ENCODE data around the gene EFNA1.

The EFNA1 gene

DNA sequence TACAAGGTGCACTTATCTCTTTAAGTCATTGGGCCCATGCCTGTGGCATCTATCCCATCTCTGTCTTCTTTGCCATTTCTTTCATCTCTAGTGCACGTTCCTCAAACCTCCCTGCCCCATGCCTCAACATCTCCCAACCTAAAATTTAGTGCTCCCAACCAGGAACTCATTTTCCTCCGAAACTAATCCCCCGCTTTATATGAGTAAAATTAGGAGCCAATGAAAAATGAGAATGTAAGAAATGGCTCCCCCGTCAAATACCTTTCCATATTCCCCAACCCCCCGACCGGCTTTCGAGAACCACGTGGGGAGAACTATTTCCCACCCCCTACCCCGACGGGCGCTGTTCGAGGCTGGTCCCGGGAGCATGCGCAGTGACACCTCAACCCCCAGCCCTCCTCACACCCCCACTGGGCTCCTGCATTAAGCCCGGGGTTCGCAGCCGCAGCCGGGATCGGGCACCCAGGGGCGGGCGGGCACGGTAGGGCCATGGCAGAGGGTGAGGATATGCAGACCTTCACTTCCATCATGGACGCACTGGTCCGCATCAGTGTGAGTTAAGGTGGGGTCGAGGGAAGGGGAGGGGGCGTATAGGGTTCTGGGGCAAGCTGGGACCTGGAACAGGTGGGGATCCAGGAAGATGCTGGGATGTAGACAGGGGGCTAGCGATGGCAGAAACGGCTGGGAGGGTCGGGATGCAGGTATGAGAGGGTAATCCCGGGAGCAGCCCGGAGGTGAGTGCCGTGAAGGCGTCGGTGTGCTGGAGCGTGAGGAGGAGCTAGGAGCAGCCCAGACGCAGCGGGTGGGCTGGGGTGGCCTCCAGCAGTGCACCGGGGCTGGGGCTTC is 46.0 kb downstream of the EFNA1 start, which contains the start of gene TRIM46 (continued):
- peak; percentile 18; the same call in 1 of the 2 replicates for TF ChIP-seq ZNF610 (tag by site-specific recombination; IDR thresholded peaks at IDR 0.05; ENCODE audit: borderline replicate concordance)
- no peak for TF ChIP-seq ZFP37 (tag by site-specific recombination; IDR thresholded peaks at IDR 0.05)
- TF ChIP-seq ZNF830 (tag by site-specific recombination; IDR thresholded peaks at IDR 0.05; ENCODE audit: low read depth): no peak
- TF ChIP-seq, protein P1, sequence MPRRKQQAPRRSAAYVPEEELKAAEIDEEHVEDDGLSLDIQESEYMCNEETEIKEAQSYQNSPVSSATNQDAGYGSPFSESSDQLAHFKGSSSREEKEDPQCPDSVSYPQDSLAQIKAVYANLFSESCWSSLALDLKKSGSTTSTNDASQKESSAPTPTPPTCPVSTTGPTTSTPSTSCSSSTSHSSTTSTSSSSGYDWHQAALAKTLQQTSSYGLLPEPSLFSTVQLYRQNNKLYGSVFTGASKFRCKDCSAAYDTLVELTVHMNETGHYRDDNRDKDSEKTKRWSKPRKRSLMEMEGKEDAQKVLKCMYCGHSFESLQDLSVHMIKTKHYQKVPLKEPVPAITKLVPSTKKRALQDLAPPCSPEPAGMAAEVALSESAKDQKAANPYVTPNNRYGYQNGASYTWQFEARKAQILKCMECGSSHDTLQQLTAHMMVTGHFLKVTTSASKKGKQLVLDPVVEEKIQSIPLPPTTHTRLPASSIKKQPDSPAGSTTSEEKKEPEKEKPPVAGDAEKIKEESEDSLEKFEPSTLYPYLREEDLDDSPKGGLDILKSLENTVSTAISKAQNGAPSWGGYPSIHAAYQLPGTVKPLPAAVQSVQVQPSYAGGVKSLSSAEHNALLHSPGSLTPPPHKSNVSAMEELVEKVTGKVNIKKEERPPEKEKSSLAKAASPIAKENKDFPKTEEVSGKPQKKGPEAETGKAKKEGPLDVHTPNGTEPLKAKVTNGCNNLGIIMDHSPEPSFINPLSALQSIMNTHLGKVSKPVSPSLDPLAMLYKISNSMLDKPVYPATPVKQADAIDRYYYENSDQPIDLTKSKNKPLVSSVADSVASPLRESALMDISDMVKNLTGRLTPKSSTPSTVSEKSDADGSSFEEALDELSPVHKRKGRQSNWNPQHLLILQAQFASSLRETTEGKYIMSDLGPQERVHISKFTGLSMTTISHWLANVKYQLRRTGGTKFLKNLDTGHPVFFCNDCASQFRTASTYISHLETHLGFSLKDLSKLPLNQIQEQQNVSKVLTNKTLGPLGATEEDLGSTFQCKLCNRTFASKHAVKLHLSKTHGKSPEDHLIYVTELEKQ (tag by site-specific recombination; IDR thresholded peaks at IDR 0.05; ENCODE audit: borderline replicate concordance): 0 out of 2 replicates have a peak, but pooled peaks have one; percentile 3
- TF ChIP-seq, protein P2, sequence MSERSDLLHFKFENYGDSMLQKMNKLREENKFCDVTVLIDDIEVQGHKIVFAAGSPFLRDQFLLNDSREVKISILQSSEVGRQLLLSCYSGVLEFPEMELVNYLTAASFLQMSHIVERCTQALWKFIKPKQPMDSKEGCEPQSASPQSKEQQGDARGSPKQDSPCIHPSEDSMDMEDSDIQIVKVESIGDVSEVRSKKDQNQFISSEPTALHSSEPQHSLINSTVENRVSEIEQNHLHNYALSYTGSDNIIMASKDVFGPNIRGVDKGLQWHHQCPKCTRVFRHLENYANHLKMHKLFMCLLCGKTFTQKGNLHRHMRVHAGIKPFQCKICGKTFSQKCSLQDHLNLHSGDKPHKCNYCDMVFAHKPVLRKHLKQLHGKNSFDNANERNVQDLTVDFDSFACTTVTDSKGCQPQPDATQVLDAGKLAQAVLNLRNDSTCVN (tag by site-specific recombination; optimal IDR thresholded peaks at IDR 0.05): peak; percentile 40
- TF ChIP-seq KLF9 (tag by site-specific recombination; IDR thresholded peaks at IDR 0.05; ENCODE audit: low read depth): 0 out of 2 replicates have a peak, but pooled peaks have one; percentile 24
- TF ChIP-seq ZNF837 (tag by site-specific recombination; IDR thresholded peaks at IDR 0.05): peak; percentile 21; the same call in 1 of the 2 replicates
- TF ChIP-seq ZNF324 (tag by site-specific recombination; IDR thresholded peaks at IDR 0.05): no peak; the same call in 1 of the 2 replicates
- TF ChIP-seq ZNF600 (tag by site-specific recombination; IDR thresholded peaks at IDR 0.05): peak; percentile 100
- peak; percentile 91 for TF ChIP-seq GLIS2 (tag by site-specific recombination; IDR thresholded peaks at IDR 0.05)
- no peak for TF ChIP-seq ZNF670 (tag by site-specific recombination; IDR thresholded peaks at IDR 0.05; ENCODE audit: low read depth)
- TF ChIP-seq ZBTB8A (tag by site-specific recombination; IDR thresholded peaks at IDR 0.05): peak; percentile 96
- peak; percentile 60; the same call in 1 of the 2 replicates for TF ChIP-seq ZBTB17 (tag by site-specific recombination; IDR thresholded peaks at IDR 0.05)
- TF ChIP-seq ZBTB1 (tag by site-specific recombination; IDR thresholded peaks at IDR 0.05): 0 out of 2 replicates have a peak, but pooled peaks have one; percentile 36

DNA sequence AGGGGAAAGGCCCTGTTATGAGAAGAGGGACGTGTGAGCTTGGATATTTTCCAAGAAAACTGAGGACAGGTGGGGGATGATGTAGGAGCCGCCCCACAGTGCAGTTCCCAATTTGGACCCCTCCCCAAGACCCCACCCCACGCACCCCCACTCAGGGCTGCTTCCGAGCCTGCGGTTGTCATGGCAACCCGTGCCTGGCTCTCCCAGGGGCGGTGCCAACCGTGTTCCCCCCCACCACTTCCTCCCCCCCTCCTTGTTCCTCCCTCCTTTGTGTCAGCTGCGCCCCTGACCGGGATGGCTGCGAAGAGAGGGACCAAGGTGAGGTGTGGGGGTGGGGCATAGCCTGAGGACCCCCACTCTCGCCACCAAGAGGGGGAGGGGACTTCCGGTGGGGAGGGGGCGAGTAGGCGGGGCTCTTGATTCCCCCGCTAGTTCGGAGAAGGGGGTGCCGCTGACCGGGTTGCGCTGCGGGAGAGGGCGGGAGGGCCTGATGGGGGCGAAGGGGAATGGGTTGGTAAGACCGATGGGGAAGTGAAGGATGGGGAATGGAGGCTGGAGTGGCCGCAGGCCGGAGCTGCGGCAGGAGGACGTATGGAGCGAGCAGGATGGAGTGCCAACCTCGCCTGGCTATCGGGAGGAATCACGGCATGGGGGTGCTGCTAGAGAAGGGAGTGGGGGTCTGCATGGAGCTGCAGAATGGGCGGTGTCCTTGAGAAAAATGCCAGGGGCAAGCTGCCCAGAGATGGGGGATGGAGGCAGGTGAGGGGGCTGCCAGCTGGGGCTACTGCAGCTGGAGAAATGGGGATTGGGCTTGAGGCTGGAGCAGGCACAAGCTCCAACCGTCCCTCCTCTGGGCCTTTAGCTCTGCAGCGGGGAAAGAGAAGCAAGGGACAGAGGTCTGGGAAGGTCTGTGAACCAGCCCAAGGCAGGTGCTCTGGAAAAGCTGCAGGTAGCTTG is 46.9 kb downstream of the EFNA1 start:
- no peaks in the 10 kb centered on the region for H3K4me1 ChIP-seq (ENCODE audit: control insufficient read depth, insufficient read depth, low read length)
- no peak overlapping the region for H3K27ac ChIP-seq (ENCODE audit: extremely low read depth, low read depth, low read length)
- peaks cover 5 to 18% of the 10 kb centered on the region in 2 experiments; a peak in 2 of 3 replicates for H3K36me3 ChIP-seq (ENCODE audit: control insufficient read depth in 2 of 2, insufficient read depth in 1 of 2, low read length in 2 of 2)
- CTCF ChIA-PET: interaction anchor here (0.6 to 12.2 kb wide), 16 partner anchors 19 to 210 kb away, joined by 3 to 439 read pairs (median 5); partner anchors contain the start of genes MTX1 and THBS3
- TF ChIP-seq KLF9 (tag by site-specific recombination; IDR thresholded peaks at IDR 0.05; ENCODE audit: low read depth) (0 out of 2 replicates have a peak, but pooled peaks have one; percentile 4), ZSCAN23 (tag by site-specific recombination; IDR thresholded peaks at IDR 0.05) (no peak), SP3 (tag by site-specific recombination; IDR thresholded peaks at IDR 0.05) (peak; percentile 7), ZNF341 (tag by site-specific recombination; IDR thresholded peaks at IDR 0.05; ENCODE audit: low read depth) (peak; percentile 57), ZNF501 (tag by site-specific recombination; IDR thresholded peaks at IDR 0.05) (no peak), SP2 (tag by site-specific recombination; IDR thresholded peaks at IDR 0.05) (peak; percentile 58), ZNF302 (tag by site-specific recombination; IDR thresholded peaks at IDR 0.05; ENCODE audit: low read depth) (no peak), TRIM28 (IDR thresholded peaks at IDR 0.05; ENCODE audit: borderline replicate concordance, low read length) (no peak)
- TF ChIP-seq, protein P3, sequence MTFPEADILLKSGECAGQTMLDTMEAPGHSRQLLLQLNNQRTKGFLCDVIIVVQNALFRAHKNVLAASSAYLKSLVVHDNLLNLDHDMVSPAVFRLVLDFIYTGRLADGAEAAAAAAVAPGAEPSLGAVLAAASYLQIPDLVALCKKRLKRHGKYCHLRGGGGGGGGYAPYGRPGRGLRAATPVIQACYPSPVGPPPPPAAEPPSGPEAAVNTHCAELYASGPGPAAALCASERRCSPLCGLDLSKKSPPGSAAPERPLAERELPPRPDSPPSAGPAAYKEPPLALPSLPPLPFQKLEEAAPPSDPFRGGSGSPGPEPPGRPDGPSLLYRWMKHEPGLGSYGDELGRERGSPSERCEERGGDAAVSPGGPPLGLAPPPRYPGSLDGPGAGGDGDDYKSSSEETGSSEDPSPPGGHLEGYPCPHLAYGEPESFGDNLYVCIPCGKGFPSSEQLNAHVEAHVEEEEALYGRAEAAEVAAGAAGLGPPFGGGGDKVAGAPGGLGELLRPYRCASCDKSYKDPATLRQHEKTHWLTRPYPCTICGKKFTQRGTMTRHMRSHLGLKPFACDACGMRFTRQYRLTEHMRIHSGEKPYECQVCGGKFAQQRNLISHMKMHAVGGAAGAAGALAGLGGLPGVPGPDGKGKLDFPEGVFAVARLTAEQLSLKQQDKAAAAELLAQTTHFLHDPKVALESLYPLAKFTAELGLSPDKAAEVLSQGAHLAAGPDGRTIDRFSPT (tag by site-specific recombination; IDR thresholded peaks at IDR 0.05): no peak
- TF ChIP-seq, protein P4, sequence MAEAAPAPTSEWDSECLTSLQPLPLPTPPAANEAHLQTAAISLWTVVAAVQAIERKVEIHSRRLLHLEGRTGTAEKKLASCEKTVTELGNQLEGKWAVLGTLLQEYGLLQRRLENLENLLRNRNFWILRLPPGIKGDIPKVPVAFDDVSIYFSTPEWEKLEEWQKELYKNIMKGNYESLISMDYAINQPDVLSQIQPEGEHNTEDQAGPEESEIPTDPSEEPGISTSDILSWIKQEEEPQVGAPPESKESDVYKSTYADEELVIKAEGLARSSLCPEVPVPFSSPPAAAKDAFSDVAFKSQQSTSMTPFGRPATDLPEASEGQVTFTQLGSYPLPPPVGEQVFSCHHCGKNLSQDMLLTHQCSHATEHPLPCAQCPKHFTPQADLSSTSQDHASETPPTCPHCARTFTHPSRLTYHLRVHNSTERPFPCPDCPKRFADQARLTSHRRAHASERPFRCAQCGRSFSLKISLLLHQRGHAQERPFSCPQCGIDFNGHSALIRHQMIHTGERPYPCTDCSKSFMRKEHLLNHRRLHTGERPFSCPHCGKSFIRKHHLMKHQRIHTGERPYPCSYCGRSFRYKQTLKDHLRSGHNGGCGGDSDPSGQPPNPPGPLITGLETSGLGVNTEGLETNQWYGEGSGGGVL (tag by site-specific recombination; IDR thresholded peaks at IDR 0.05): peak; percentile 67
- peak overlapping the region; percentile 6; the same call in 1 of the 2 replicates for H3K4me3 ChIP-seq (ENCODE audit: low read depth, low read length)
- no peaks in the 10 kb centered on the region for H3K9me3 ChIP-seq (ENCODE audit: control insufficient read depth, insufficient read depth, low read depth, low read length)
- POLR2A ChIA-PET: interaction anchor here (0.5 to 3.1 kb wide), 7 partner anchors 8 to 658 kb away, joined by 4 to 14 read pairs (median 5); partner anchors contain the start of gene SLC50A1

All from HEK293 (cell line).